Measurements from ENCODE around the gene PRR33.

PRR33 gene

DNA sequence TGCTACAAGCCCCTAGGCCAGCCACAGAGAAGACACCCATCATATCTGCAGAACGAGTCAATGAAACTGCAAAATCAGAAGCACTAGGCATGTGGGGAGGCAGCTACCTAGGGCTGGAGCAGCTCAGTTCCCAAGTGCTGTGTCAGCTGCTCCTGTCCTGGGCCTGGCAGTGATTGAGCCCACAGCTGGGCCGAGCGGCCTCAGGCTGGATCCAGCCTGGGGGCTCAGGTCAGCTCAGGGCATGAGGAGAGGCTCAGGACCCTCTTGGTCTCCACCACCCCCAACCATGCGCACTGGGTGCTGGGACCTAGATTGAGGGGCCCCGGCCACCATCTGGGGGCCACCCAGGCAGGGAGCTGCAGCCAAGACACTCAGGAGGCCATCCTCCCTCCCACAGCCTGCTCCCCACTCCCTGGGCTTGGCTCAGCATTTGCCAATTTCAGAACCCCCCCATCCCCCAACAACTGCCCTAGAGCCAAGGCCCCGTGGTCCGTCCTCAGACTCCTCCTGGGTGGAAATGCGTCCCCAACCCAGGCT is 25.4 kb upstream of the PRR33 start:
- H3K79me2 ChIP-seq (ENCODE audit: low read length), result no peaks in the 10 kb centered on the region
- H3K4me3 ChIP-seq (ENCODE audit: low read length), result no peak overlapping the region
- H3K27me3 ChIP-seq (ENCODE audit: low read depth, low read length), result peaks cover 10% of the 10 kb centered on the region; the same call in 1 of the 2 replicates
- H3K9ac ChIP-seq (ENCODE audit: low read length), result no peak overlapping the region
- no peak overlapping the region for H3K4me2 ChIP-seq (ENCODE audit: low read length)
- H2AFZ ChIP-seq (ENCODE audit: low read depth, low read length), result no peak overlapping the region
- H3K4me1 ChIP-seq (ENCODE audit: low read length), result no peaks in the 10 kb centered on the region
- H3K9me3 ChIP-seq (ENCODE audit: insufficient read depth, low read length), result no peaks in the 10 kb centered on the region
- H3K27ac ChIP-seq (ENCODE audit: low read length), result no peak overlapping the region
- H3K36me3 ChIP-seq (replicated peaks; ENCODE audit: low read depth, low read length), result no peaks in the 10 kb centered on the region
- no peak for TF ChIP-seq EZH2phosphoT487 (IDR thresholded peaks at IDR 0.05; ENCODE audit: low read depth)
- TF ChIP-seq, protein P1, sequence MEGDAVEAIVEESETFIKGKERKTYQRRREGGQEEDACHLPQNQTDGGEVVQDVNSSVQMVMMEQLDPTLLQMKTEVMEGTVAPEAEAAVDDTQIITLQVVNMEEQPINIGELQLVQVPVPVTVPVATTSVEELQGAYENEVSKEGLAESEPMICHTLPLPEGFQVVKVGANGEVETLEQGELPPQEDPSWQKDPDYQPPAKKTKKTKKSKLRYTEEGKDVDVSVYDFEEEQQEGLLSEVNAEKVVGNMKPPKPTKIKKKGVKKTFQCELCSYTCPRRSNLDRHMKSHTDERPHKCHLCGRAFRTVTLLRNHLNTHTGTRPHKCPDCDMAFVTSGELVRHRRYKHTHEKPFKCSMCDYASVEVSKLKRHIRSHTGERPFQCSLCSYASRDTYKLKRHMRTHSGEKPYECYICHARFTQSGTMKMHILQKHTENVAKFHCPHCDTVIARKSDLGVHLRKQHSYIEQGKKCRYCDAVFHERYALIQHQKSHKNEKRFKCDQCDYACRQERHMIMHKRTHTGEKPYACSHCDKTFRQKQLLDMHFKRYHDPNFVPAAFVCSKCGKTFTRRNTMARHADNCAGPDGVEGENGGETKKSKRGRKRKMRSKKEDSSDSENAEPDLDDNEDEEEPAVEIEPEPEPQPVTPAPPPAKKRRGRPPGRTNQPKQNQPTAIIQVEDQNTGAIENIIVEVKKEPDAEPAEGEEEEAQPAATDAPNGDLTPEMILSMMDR (IDR thresholded peaks at IDR 0.05; ENCODE audit: low read depth, low read length), result no peak
- H4K20me1 ChIP-seq (ENCODE audit: insufficient read depth, low read length), result peaks cover 4% of the 10 kb centered on the region; the same call in 1 of the 2 replicates

DNA sequence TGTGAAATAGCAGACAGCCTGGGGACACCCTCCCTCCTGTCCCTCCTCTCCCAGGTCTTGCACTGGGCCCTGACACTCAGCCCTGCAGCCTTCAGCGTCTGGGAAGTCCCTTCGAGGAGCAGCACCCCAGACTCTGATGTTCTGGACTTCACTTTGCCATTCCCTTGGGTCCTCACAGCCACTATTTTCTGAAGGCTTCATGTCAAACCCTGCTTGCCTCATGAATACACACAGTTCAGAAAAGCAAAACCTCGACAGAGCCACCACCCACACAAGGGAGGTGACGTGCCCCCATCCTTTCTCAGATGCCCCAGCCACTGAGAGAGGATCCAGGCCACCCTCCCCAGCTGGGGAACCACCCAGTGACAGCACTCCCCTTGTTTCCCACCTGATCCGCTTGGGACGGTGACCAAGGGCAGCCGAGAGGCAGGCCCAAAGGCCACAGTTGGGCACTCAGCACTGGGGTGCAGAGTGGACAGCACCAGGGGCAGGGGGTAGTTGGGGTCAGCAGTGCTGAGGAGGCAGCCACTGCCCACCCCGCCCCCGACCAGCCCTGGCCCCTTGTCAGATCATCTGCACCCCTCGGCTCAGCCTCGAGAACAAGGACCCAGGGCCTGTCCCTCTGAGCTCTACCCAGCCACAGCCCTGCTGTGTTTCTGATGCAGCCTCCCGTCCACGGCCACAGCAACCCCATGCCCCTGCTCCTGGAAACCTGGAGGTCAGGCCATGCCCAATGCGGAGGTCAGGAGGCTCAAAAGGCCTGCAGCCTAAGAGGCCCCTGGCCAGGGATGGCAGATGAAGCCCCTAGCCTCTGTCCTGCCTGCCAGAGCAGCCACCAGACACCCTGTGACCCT is 24.7 kb upstream of the PRR33 start:
- no peak overlapping the region for H3K9ac ChIP-seq (ENCODE audit: low read length)

GRCh38 chr11:1915795-1916131 is 24.1 kb upstream of the PRR33 start:
- H3K4me2 ChIP-seq (ENCODE audit: low read length), result no peak overlapping the region
- no peak overlapping the region for H3K9ac ChIP-seq (ENCODE audit: low read length)
- H3K27me3 ChIP-seq (ENCODE audit: low read depth, low read length), result peaks cover under 1% of the 10 kb centered on the region; the same call in 1 of the 2 replicates
- no peak for TF ChIP-seq EZH2phosphoT487 (IDR thresholded peaks at IDR 0.05; ENCODE audit: low read depth)
- TF ChIP-seq, protein P1 (IDR thresholded peaks at IDR 0.05; ENCODE audit: low read depth, low read length), result no peak
- no peaks in the 10 kb centered on the region for H3K36me3 ChIP-seq (replicated peaks; ENCODE audit: low read depth, low read length)
- H3K4me3 ChIP-seq (ENCODE audit: low read length), result no peak overlapping the region
- H3K4me1 ChIP-seq (ENCODE audit: low read length), result no peaks in the 10 kb centered on the region
- no peaks in the 10 kb centered on the region for H3K9me3 ChIP-seq (ENCODE audit: insufficient read depth, low read length)
- no peak overlapping the region for H3K27ac ChIP-seq (ENCODE audit: low read length)
- peaks cover 4% of the 10 kb centered on the region; the same call in 1 of the 2 replicates for H4K20me1 ChIP-seq (ENCODE audit: insufficient read depth, low read length)
- H3K79me2 ChIP-seq (ENCODE audit: low read length), result no peaks in the 10 kb centered on the region
- H2AFZ ChIP-seq (ENCODE audit: low read depth, low read length), result no peak overlapping the region

More for the DNA sequence above, 24.7 kb upstream of the PRR33 start:
- Histone ChIP-seq H3K4me2 (ENCODE audit: low read length) (no peak overlapping the region), H3K79me2 (ENCODE audit: low read length) (no peaks in the 10 kb centered on the region), H2AFZ (ENCODE audit: low read depth, low read length) (no peak overlapping the region), H3K4me1 (ENCODE audit: low read length) (no peaks in the 10 kb centered on the region), H3K36me3 (replicated peaks; ENCODE audit: low read depth, low read length) (no peaks in the 10 kb centered on the region), H3K9me3 (ENCODE audit: insufficient read depth, low read length) (no peaks in the 10 kb centered on the region), H3K4me3 (ENCODE audit: low read length) (no peak overlapping the region), H3K27ac (ENCODE audit: low read length) (no peak overlapping the region), H4K20me1 (ENCODE audit: insufficient read depth, low read length) (peaks cover 4% of the 10 kb centered on the region; the same call in 1 of the 2 replicates), H3K27me3 (ENCODE audit: low read depth, low read length) (peaks cover 7% of the 10 kb centered on the region; the same call in 1 of the 2 replicates)
- TF ChIP-seq EZH2phosphoT487 (IDR thresholded peaks at IDR 0.05; ENCODE audit: low read depth), result no peak
- TF ChIP-seq, protein P1 (IDR thresholded peaks at IDR 0.05; ENCODE audit: low read depth, low read length), result no peak

GRCh38 chr11:1913271-1914060 is 21.8 kb upstream of the PRR33 start:
- H3K9ac ChIP-seq (ENCODE audit: low read length), result no peak overlapping the region
- peaks cover 4% of the 10 kb centered on the region; the same call in 1 of the 2 replicates for H4K20me1 ChIP-seq (ENCODE audit: insufficient read depth, low read length)
- H3K4me3 ChIP-seq (ENCODE audit: low read length), result no peak overlapping the region
- H2AFZ ChIP-seq (ENCODE audit: low read depth, low read length), result no peak overlapping the region
- no peaks in the 10 kb centered on the region for H3K36me3 ChIP-seq (replicated peaks; ENCODE audit: low read depth, low read length)
- H3K9me3 ChIP-seq (ENCODE audit: insufficient read depth, low read length), result no peaks in the 10 kb centered on the region
- TF ChIP-seq, protein P1 (IDR thresholded peaks at IDR 0.05; ENCODE audit: low read depth, low read length), result no peak
- no peak for TF ChIP-seq EZH2phosphoT487 (IDR thresholded peaks at IDR 0.05; ENCODE audit: low read depth)
- no peaks in the 10 kb centered on the region for H3K79me2 ChIP-seq (ENCODE audit: low read length)
- no peaks in the 10 kb centered on the region for H3K27me3 ChIP-seq (ENCODE audit: low read depth, low read length)
- H3K4me2 ChIP-seq (ENCODE audit: low read length), result no peak overlapping the region
- no peak overlapping the region for H3K27ac ChIP-seq (ENCODE audit: low read length)
- H3K4me1 ChIP-seq (ENCODE audit: low read length), result no peaks in the 10 kb centered on the region

Measured in OCI-LY3 (cell line).